Smooth muscle cell of the brain vasculature (primary cell): ENCODE results near the gene ADGRD1.

Experiments
- DNase-seq: peaks from one replicate; pipeline ENCODE4 v3.0.0-alpha.2; 2012; ENCODE audit warnings: low read depth, low spot score

ADGRD1 gene

GRCh38 chr12:131162113-131162512 lies 208.4 kb downstream of the ADGRD1 start:
- no peak for DNase-seq

GRCh38 chr12:131163189-131163738 lies 209.6 kb downstream of the ADGRD1 start:
- DNase-seq, result no peak

- DNase-seq, result no peak
Measured at GRCh38 chr12:131164096-131164872, 210.6 kb downstream of the ADGRD1 start.

- DNase-seq, result no peak
Measured at GRCh38 chr12:131166717-131167116, 213.0 kb downstream of the ADGRD1 start.

- DNase-seq, result no peak
Measured at GRCh38 chr12:131167334-131167733, 213.6 kb downstream of the ADGRD1 start.

GRCh38 chr12:131171029-131171428 lies 217.3 kb downstream of the ADGRD1 start:
- DNase-seq, result no peak

GRCh38 chr12:131174901-131175300 lies 221.2 kb downstream of the ADGRD1 start:
- no peak for DNase-seq

GRCh38 chr12:131176266-131176665 lies 222.6 kb downstream of the ADGRD1 start:
- no peak for DNase-seq

GRCh38 chr12:131176926-131177325 lies 223.2 kb downstream of the ADGRD1 start:
- no peak for DNase-seq

GRCh38 chr12:131177599-131177998 lies 223.9 kb downstream of the ADGRD1 start:
- DNase-seq, result no peak

GRCh38 chr12:131187602-131188001 lies 233.9 kb downstream of the ADGRD1 start:
- no peak for DNase-seq

- DNase-seq, result no peak
Measured at GRCh38 chr12:131188131-131189050, 234.7 kb downstream of the ADGRD1 start.

GRCh38 chr12:131189781-131190180 lies 236.1 kb downstream of the ADGRD1 start:
- no peak for DNase-seq

GRCh38 chr12:131190965-131191364 lies 237.3 kb downstream of the ADGRD1 start:
- DNase-seq, result no peak
